ENCODE measurements around the gene ARMS2. TPM values are rescaled to one million over a fixed set of nuclear protein-coding genes. Genes with fewer than 3 reads are reported as not detected.

ARMS2 gene
- total RNA-seq, 4 donors from 2014 or later: 0.72 TPM; not detected in 3

DNA sequence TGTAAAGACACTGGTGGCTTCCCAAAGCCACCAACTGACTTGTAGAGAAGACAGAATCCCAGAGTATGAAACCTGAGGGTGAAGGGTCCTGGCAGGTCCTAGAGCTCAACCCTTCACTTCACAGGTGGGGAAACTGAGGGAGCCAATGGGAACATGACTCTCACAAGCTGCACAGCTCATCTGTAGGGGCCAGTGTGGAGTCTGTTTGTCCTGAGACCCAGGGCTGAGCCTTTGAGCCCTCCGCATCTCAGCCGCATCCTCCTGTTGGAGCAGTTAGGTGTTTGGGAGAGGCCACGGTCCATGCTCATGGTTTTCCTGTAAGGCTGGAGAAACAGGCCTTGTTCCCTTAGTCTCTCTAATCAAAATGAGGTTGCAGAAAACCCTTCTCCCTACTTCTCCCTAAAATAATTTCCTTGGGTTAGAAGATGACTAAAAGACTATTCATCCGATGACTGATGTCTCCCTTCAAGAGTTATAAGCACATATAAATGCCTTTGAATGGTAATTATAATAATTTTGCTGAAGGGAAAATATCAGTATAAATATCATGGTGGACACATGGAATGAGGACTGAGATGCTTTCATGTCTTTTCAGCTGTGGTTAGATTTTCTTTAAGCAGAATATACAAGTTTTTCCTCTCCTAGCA lies 17.2 kb downstream of the ARMS2 start:
- Histone ChIP-seq H3K4me3 (no peak overlapping the region), H3K27me3 (no peaks in the 10 kb centered on the region), H3K27ac (no peak overlapping the region), H3K36me3 (no peaks in the 10 kb centered on the region), H3K4me1 (peaks cover 47% of the 10 kb centered on the region), H3K9me3 (no peaks in the 10 kb centered on the region)
- 99% methylated on average over 3 of the region's 4 CpGs for WGBS
- peak in 1 of 2 donors; percentile 39 for DNase-seq (ENCODE audit: low spot score in 2 of 2)
- TF ChIP-seq EP300 (IDR thresholded peaks at IDR 0.05) (no peak), POLR2A (IDR thresholded peaks at IDR 0.05) (no peak), POLR2AphosphoS5 (IDR thresholded peaks at IDR 0.05) (no peak)
- TF ChIP-seq, protein P1, sequence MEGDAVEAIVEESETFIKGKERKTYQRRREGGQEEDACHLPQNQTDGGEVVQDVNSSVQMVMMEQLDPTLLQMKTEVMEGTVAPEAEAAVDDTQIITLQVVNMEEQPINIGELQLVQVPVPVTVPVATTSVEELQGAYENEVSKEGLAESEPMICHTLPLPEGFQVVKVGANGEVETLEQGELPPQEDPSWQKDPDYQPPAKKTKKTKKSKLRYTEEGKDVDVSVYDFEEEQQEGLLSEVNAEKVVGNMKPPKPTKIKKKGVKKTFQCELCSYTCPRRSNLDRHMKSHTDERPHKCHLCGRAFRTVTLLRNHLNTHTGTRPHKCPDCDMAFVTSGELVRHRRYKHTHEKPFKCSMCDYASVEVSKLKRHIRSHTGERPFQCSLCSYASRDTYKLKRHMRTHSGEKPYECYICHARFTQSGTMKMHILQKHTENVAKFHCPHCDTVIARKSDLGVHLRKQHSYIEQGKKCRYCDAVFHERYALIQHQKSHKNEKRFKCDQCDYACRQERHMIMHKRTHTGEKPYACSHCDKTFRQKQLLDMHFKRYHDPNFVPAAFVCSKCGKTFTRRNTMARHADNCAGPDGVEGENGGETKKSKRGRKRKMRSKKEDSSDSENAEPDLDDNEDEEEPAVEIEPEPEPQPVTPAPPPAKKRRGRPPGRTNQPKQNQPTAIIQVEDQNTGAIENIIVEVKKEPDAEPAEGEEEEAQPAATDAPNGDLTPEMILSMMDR (IDR thresholded peaks at IDR 0.05): no peak

DNA sequence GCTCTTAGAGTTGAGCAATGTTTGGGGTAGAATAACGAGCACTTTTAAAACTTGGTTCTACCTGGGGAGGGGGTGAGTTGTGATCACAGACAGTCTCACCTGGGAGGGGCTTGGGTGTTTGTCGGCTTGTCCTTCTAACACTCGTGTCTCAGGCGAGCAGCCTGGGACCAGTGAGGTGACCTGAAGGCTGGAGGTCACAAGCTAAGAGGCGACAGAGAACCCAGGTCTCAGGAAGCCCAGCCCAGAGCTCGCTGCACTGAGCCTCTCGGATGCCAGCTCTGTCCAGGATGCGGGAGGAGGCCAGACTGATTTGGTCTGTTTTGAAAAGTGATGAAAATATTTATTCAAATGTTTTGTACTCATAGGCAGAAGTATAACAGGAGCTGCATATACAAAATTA lies 18.7 kb downstream of the ARMS2 start:
- Histone ChIP-seq H3K27me3 (no peaks in the 10 kb centered on the region), H3K4me1 (peaks cover 46% of the 10 kb centered on the region), H3K4me3 (no peak overlapping the region), H3K9me3 (no peaks in the 10 kb centered on the region), H3K27ac (no peak overlapping the region), H3K36me3 (no peaks in the 10 kb centered on the region)
- 93% methylated on average over 8 of the region's 8 CpGs for WGBS
- peak in 1 of 2 donors; percentile 45 for DNase-seq (ENCODE audit: low spot score in 2 of 2)
- no peak for TF ChIP-seq EP300 (IDR thresholded peaks at IDR 0.05)
- TF ChIP-seq, protein P1 (IDR thresholded peaks at IDR 0.05): no peak

DNA sequence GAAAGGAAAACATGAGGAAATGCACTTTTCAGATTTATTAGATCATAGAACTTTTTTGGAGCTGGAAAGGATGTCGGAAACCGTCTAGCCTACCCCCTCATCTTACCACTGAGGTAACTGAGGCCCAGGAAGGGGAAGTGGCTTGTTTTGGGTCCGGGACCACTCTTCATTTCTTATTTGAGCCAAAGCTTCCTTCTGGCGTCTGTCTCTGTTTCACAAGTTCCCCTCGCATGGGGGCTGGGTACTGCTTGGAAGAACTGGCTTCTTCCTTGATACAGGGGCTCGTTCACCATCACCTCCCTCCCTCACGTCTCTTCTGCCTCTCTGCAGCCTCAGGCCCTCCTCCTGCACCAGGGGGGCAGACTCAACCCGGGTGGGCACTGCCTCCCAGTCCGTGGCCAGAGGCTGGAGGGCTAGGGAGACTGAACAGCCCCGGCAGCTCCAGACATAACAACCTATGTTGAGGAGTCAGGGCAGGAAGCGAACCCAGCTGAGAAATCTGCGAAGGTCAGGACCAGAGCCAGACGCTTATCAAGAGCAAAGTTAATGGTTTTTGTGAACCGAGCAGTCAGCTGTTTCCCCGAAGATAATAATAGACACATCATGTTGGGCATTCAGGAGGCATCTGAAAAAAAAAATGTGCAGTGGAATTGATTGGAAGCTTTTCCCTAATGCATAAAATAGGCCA lies 19.8 kb downstream of the ARMS2 start:
- H3K4me3 ChIP-seq: no peak overlapping the region
- DNase-seq (ENCODE audit: low spot score in 2 of 2): peak in 1 of 2 donors; percentile 55
- no peaks in the 10 kb centered on the region for H3K9me3 ChIP-seq
- no peaks in the 10 kb centered on the region for H3K36me3 ChIP-seq
- H3K27me3 ChIP-seq: no peaks in the 10 kb centered on the region
- 50% methylated on average over 14 of the region's 15 CpGs for WGBS
- H3K27ac ChIP-seq: no peak overlapping the region
- TF ChIP-seq POLR2A (IDR thresholded peaks at IDR 0.05) (no peak), EP300 (IDR thresholded peaks at IDR 0.05) (no peak), POLR2AphosphoS5 (IDR thresholded peaks at IDR 0.05) (no peak)
- TF ChIP-seq, protein P1 (IDR thresholded peaks at IDR 0.05): no peak
- H3K4me1 ChIP-seq: peaks cover 46% of the 10 kb centered on the region

DNA sequence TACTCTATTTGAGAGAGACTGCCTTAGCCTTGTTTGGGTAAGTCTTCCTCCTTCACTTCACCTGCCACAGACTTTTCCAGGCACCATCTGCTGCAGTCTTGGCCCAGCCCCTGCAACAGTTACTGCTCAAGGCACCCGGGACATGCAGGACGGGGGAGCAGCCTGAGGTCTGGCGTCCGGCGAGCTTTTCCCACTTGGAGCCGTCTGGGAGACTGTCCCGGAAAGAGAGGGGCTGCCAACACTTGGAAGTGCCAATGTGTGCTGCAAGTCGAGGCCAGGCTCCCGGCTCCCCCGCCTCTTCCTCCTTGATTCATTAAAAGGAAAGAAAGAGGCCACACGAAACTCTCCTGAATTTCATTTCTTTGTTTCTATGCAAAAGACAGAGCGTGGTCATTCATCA lies 20.6 kb downstream of the ARMS2 start:
- no peak for TF ChIP-seq POLR2A (IDR thresholded peaks at IDR 0.05)
- TF ChIP-seq EP300 (IDR thresholded peaks at IDR 0.05): no peak
- TF ChIP-seq, protein P1 (IDR thresholded peaks at IDR 0.05): no peak
- no peak for TF ChIP-seq POLR2AphosphoS5 (IDR thresholded peaks at IDR 0.05)
- DNase-seq (ENCODE audit: low spot score in 2 of 2): peak; percentile 81 to 84

DNA sequence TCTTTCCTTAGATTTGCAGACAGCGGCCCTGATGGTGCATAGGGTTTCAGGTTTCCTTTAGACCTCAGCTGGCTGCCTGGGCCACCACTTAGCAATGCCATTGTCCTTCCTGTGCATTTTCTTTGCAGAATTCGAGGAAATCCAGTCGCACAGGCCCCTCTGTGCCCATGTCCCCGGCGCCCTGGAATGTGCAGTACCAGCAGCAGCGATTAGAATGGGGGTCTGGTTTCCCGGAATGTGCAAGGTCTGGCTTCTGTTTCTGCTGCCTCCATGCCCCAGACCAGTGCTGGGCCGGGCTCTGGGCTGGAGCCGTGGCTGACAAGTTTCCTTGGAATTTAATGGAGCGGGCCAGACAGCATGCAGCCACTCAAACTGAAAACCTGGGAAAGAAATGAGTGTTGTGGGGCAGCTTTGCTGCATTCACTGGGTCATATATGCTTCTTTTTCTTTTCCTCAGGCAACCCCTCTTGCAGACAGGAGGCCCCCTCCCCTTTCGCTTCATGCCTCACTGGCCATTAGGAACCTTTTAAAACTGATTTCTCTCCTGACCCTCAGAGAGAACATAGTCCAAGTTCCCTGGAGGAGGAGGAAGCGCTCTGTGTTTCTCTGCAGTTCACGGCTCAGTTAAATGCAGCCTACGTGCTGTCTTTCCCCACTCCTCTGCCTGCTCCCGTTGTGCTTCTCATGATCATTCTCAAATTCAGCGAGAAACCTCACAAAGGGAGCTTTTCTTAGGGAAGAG lies 21.3 kb downstream of the ARMS2 start:
- TF ChIP-seq EP300 (IDR thresholded peaks at IDR 0.05): no peak
- no peak for TF ChIP-seq POLR2A (IDR thresholded peaks at IDR 0.05)
- TF ChIP-seq POLR2AphosphoS5 (IDR thresholded peaks at IDR 0.05): no peak
- TF ChIP-seq, protein P1 (IDR thresholded peaks at IDR 0.05): no peak
- WGBS: 64% methylated on average over 9 of the region's 16 CpGs
- no peak overlapping the region for H3K4me3 ChIP-seq

More for the DNA sequence above, 20.6 kb downstream of the ARMS2 start:
- Histone ChIP-seq H3K4me1 (peaks cover 43% of the 10 kb centered on the region), H3K27me3 (no peaks in the 10 kb centered on the region), H3K4me3 (no peak overlapping the region), H3K27ac (no peak overlapping the region), H3K36me3 (no peaks in the 10 kb centered on the region), H3K9me3 (no peaks in the 10 kb centered on the region)
- WGBS: 29% methylated on average over 12 of the region's 12 CpGs

More for the DNA sequence above, 21.3 kb downstream of the ARMS2 start:
- H3K27me3 ChIP-seq: no peaks in the 10 kb centered on the region
- DNase-seq (ENCODE audit: low spot score in 2 of 2): peak in 1 of 2 donors; percentile 59
- peaks cover 47% of the 10 kb centered on the region for H3K4me1 ChIP-seq
- H3K9me3 ChIP-seq: no peaks in the 10 kb centered on the region
- no peak overlapping the region for H3K27ac ChIP-seq
- no peaks in the 10 kb centered on the region for H3K36me3 ChIP-seq

Measured in suprapubic skin (tissue), 4 donors.